GM23248 (cell line): ENCODE data around the gene ZNF76. TPM values are rescaled to one million over a fixed set of nuclear protein-coding genes. Genes with fewer than 3 reads are reported as not detected.

Experiments used
- DNase-seq: peaks from one replicate; pipeline ENCODE4 v3.0.0-alpha.2; 2015
- H2AFZ ChIP-seq: fragments of 200-600 bp; sonication (generic); 2 replicates; pipeline ENCODE4 v1.6.1; 2016; ENCODE audit warnings: antibody characterized with exemption
- H3F3A ChIP-seq: fragments of 200-600 bp; sonication (generic); 2 replicates; pipeline ENCODE4 v1.6.1; 2016; ENCODE audit warnings: mild to moderate bottlenecking, antibody characterized with exemption, mixed run types; ENCODE audit not compliant: insufficient read depth
- H3K27ac ChIP-seq: fragments of 200-600 bp; sonication (generic); 2 replicates; pipeline ENCODE4 v1.5.1; 2016; ENCODE audit warnings: mild to moderate bottlenecking
- H3K27me3 ChIP-seq: fragments of 200-600 bp; sonication (generic); replicated peaks from 2 replicates; pipeline ENCODE4 v1.6.1; 2016; ENCODE audit warnings: mild to moderate bottlenecking; ENCODE audit not compliant: insufficient read depth
- H3K36me3 ChIP-seq: fragments of 200-600 bp; sonication (generic); 2 replicates; pipeline ENCODE4 v1.6.1; 2016; ENCODE audit warnings: low read depth, mild to moderate bottlenecking
- H3K4me1 ChIP-seq: fragments of 200-600 bp; sonication (generic); 2 replicates; pipeline ENCODE4 v1.6.1; 2016; ENCODE audit warnings: mild to moderate bottlenecking; ENCODE audit not compliant: insufficient read depth
- H3K4me2 ChIP-seq: fragments of 200-600 bp; sonication (generic); one replicate; pipeline ENCODE4 v1.6.1; 2016; ENCODE audit warnings: mild to moderate bottlenecking; ENCODE audit not compliant: unreplicated experiment
- H3K4me3 ChIP-seq: fragments of 200-600 bp; sonication (generic); 2 replicates; pipeline ENCODE4 v1.5.1; 2016; ENCODE audit warnings: mild to moderate bottlenecking
- H3K79me2 ChIP-seq: fragments of 200-600 bp; sonication (generic); 2 replicates; pipeline ENCODE4 v1.6.1; 2016; ENCODE audit warnings: mild to moderate bottlenecking; ENCODE audit not compliant: insufficient read depth
- H3K9ac ChIP-seq: fragments of 200-600 bp; sonication (generic); 2 replicates; pipeline ENCODE4 v1.6.1; 2016; ENCODE audit warnings: mild to moderate bottlenecking
- H3K9me2 ChIP-seq: fragments of 200-600 bp; sonication (generic); 2 replicates; pipeline ENCODE4 v1.6.1; 2016; ENCODE audit warnings: mixed run types, mild to moderate bottlenecking, moderate library complexity; ENCODE audit not compliant: insufficient read depth
- H3K9me3 ChIP-seq: fragments of 200-600 bp; sonication (generic); one replicate; pipeline ENCODE4 v1.6.1; 2017; ENCODE audit warnings: low read depth
- H4K20me1 ChIP-seq: fragments of 200-600 bp; sonication (generic); 2 replicates; pipeline ENCODE4 v1.6.0; 2016; ENCODE audit not compliant: insufficient read depth
- EZH2 ChIP-seq: fragments of 200-600 bp; sonication (generic); IDR thresholded peaks from 2 replicates; pipeline ENCODE4 v1.6.1; 2018; ENCODE audit warnings: antibody characterized with exemption, mild to moderate bottlenecking; ENCODE audit not compliant: insufficient read depth, poor library complexity, severe bottlenecking
- EZH2phosphoT487 ChIP-seq: fragments of 200-600 bp; sonication (generic); IDR thresholded peaks from 2 replicates; pipeline ENCODE4 v1.6.1; 2018; ENCODE audit warnings: antibody characterized with exemption, moderate library complexity, mild to moderate bottlenecking, low read depth; ENCODE audit not compliant: insufficient read depth
- WGBS, 2 experiments: methylation state at CpG; one replicate each; pipeline ENCODE4 v1.1.6; 2015 to 2017; ENCODE audit warnings: low lambda C conversion rate in 2 of 2, low coverage in 1 of 2; ENCODE audit errors: missing lambda C conversion rate in 2 of 2; 5-methylcytosine and 5-hydroxymethylcytosine counted together
- in situ Hi-C: fragments of 300-500 bp; cut with MboI; formaldehyde crosslinking; loops from 2 replicates; pipeline ENCODE4 v1.15.0; 2020
- polyA plus RNA-seq: library from polyadenylated mRNA; unstranded; fragments of >200 nt; fragmentation: Nextera tagmentation; extraction: Ambion mirVana; gene quantifications from 2 replicates; pipeline ENCODE4 v1.2.1, GENCODE V29; 2016
- total RNA-seq: library from RNA; depleted of rRNA; stranded (reverse); fragments of >200 nt; shearing (Covaris generic); gene quantifications from 2 replicates; pipeline ENCODE4 v1.2.3, GENCODE V29; 2014

Gene ZNF76
- total and polyA plus RNA-seq, 2 experiments from 2014 or later = 14.3 to 15.9 TPM

DNA sequence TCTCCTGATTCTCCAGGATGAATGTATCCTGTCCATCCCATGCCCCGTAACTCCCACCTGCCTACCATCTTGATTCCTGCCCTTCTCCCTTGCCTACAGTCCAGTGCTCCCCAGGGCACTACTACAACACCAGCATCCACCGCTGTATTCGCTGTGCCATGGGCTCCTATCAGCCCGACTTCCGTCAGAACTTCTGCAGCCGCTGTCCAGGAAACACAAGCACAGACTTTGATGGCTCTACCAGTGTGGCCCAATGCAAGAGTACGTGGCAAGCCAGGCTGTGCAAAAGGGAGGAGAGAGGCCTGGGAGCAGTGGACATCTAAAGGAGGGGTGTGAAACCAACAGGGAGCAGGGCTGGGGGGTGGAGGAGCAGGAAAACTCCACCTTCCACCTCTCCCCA lies 15.0 kb upstream of the ZNF76 start:
- Histone ChIP-seq H2AFZ (no peak overlapping the region), H3K36me3 (no peaks in the 10 kb centered on the region), H3K79me2 (peaks cover 19% of the 10 kb centered on the region; the same call in 1 of the 2 replicates), H3K9me3 (no peaks in the 10 kb centered on the region), H3K27ac (no peak overlapping the region), H3K9ac (no peak overlapping the region), H3F3A (0 out of 2 replicates have a peak, but pooled peaks cover 13% of the 10 kb centered on the region), H4K20me1 (no peaks in the 10 kb centered on the region), H3K4me3 (no peak overlapping the region), H3K4me2 (no peak overlapping the region), H3K27me3 (no peaks in the 10 kb centered on the region), H3K4me1 (0 out of 2 replicates have a peak, but pooled peaks cover 7% of the 10 kb centered on the region), H3K9me2 (no peaks in the 10 kb centered on the region)
- in situ Hi-C loops = loop anchor here (10.0 kb wide), 1 partner anchor 260 kb away; no protein-coding TSS in a partner anchor
- WGBS, 2 experiments = 96 to 99% methylated on average over 7 of the region's 7 CpGs
- TF ChIP-seq EZH2phosphoT487 (no peak), EZH2 (no peak)
- no peak for DNase-seq

DNA sequence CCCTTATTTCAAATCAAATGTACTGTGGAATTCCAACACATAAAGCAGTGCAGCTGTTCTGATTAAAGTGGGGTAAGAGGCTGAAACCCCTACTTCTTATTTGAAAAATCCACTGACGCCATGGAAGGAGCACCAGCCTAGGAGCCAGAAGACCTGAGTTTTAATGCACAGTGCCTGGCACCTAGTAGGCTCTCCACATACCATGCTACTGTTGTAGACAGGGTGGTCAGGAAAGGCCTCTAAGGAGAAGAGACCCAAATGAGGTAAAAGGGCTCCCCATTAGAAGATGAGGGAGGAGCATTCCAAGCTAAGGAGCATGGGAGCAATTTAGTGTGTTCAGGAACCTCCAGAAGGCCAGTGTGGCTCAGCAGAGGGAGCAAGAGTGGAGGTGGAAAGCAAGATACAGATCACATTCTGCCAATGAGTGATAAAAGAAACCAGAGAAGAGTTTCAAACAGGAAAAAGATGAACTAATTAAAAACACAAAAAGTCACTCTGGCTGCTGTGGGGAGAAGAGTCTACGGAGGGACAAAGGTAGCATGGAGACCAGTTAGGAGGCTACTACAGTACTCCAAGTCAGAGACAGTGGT lies 11.8 kb upstream of the ZNF76 start:
- H3K27ac ChIP-seq = no peak overlapping the region
- peaks cover 39% of the 10 kb centered on the region for H3K79me2 ChIP-seq
- in situ Hi-C loops = loop anchor here (10.0 kb wide), 1 partner anchor 263 kb away; no protein-coding TSS in a partner anchor
- H3K4me1 ChIP-seq = 0 out of 2 replicates have a peak, but pooled peaks cover 7% of the 10 kb centered on the region
- H3K9ac ChIP-seq = no peak overlapping the region
- no peak overlapping the region for H2AFZ ChIP-seq
- 96 to 98% methylated on average over 2 of the region's 2 CpGs for WGBS, 2 experiments
- TF ChIP-seq EZH2phosphoT487 = no peak
- no peak for TF ChIP-seq EZH2
- peak; percentile 12 for DNase-seq
- H3K9me3 ChIP-seq = no peaks in the 10 kb centered on the region
- no peaks in the 10 kb centered on the region; the same call in 1 of the 2 replicates for H3K36me3 ChIP-seq
- H3K4me2 ChIP-seq = no peak overlapping the region
- no peak overlapping the region for H3K4me3 ChIP-seq
- H4K20me1 ChIP-seq = no peaks in the 10 kb centered on the region
- H3K27me3 ChIP-seq = no peaks in the 10 kb centered on the region
- H3F3A ChIP-seq = peaks cover 13% of the 10 kb centered on the region; the same call in 1 of the 2 replicates
- no peaks in the 10 kb centered on the region for H3K9me2 ChIP-seq

GRCh38 chr6:35248300-35248699 lies 11.2 kb upstream of the ZNF76 start:
- Histone ChIP-seq H3K79me2 (peaks cover 43% of the 10 kb centered on the region), H3K4me3 (no peak overlapping the region), H3K27me3 (no peaks in the 10 kb centered on the region), H3K9me3 (no peaks in the 10 kb centered on the region), H3K9me2 (no peaks in the 10 kb centered on the region), H3K4me1 (0 out of 2 replicates have a peak, but pooled peaks cover 7% of the 10 kb centered on the region), H3F3A (peaks cover 13% of the 10 kb centered on the region; the same call in 1 of the 2 replicates), H4K20me1 (no peaks in the 10 kb centered on the region), H3K9ac (no peak overlapping the region), H3K27ac (no peak overlapping the region), H3K36me3 (no peaks in the 10 kb centered on the region; the same call in 1 of the 2 replicates), H2AFZ (no peak overlapping the region), H3K4me2 (no peak overlapping the region)
- TF ChIP-seq EZH2 (no peak), EZH2phosphoT487 (no peak)
- 63 to 64% methylated on average over 3 of the region's 3 CpGs for WGBS, 2 experiments
- in situ Hi-C loops = loop anchor here (10.0 kb wide), 1 partner anchor 263 kb away; no protein-coding TSS in a partner anchor
- DNase-seq = peak; percentile 34

- no peaks in the 10 kb centered on the region for H3K9me2 ChIP-seq
- H3K36me3 ChIP-seq = no peaks in the 10 kb centered on the region; the same call in 1 of the 2 replicates
- no peak overlapping the region for H3K27ac ChIP-seq
- H2AFZ ChIP-seq = no peak overlapping the region
- in situ Hi-C loops = loop anchor here (10.0 kb wide), 1 partner anchor 264 kb away; no protein-coding TSS in a partner anchor
- no peak for TF ChIP-seq EZH2phosphoT487
- no peak for TF ChIP-seq EZH2
- H3K4me2 ChIP-seq = no peak overlapping the region
- no peak overlapping the region for H3K9ac ChIP-seq
- no peaks in the 10 kb centered on the region for H3K27me3 ChIP-seq
- H4K20me1 ChIP-seq = no peaks in the 10 kb centered on the region
- DNase-seq = no peak
- H3F3A ChIP-seq = peaks cover 17% of the 10 kb centered on the region; the same call in 1 of the 2 replicates
- 52 to 62% methylated on average over 3 of the region's 3 CpGs for WGBS, 2 experiments
- H3K9me3 ChIP-seq = no peaks in the 10 kb centered on the region
- H3K4me1 ChIP-seq = 0 out of 2 replicates have a peak, but pooled peaks cover 7% of the 10 kb centered on the region
- peaks cover 50% of the 10 kb centered on the region for H3K79me2 ChIP-seq
- no peak overlapping the region for H3K4me3 ChIP-seq
Observed at GRCh38 chr6:35248965-35249364, 10.6 kb upstream of the ZNF76 start.
